HG03280 (cell line): ENCODE results near the gene ITPRID2.

Source experiments
- ATAC-seq: cut with Tn5 transposase; IDR thresholded peaks from one replicate; pipeline ENCODE4 v1.9.1; 2021; ENCODE audit warnings: mild to moderate bottlenecking, moderate library complexity; ENCODE audit not compliant: unreplicated experiment

Gene ITPRID2

GRCh38 chr2:181879295-181879694 lies 12.2 kb upstream of the ITPRID2 start:
- ATAC-seq = no peak

GRCh38 chr2:181882246-181883020 lies 9.1 kb upstream of the ITPRID2 start:
- no peak for ATAC-seq

DNA sequence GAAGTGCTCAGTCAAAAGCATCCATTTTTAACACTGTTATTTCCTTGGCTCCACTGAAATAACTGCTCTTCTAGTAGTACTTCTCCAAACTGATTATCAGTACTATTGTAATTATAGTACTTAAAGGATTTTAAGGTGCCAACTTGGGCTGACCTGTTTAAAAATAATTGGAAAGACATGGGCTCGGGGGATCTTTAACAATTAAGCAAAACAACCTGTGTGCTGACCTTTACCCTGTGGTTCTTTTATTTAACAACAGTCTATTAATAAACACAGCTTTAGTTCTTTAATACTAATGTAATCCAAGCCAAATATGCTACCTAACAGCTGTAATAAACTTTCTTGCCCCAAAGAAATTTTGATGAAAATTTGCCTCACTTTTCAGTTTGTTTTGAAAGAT lies 6.9 kb upstream of the ITPRID2 start:
- no peak for ATAC-seq

DNA sequence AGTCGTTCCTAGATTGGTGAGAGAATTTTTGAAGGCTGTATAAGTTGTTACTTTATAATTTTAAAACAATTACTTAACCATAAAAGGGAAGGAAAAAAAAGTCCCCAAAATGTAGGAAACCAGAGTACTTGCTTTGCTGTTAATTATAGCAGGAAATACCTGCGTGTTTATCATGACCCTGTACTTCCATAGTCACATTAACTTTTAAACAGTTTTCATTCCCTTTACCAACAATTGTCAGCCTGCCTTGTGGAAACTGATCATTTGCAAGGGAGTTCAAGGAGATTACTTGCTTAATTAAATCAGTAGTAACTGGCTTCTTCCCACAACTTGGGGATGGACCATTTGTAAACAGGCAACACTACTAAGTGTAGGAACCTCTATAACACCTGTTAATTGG lies 6.4 kb upstream of the ITPRID2 start:
- no peak for ATAC-seq

DNA sequence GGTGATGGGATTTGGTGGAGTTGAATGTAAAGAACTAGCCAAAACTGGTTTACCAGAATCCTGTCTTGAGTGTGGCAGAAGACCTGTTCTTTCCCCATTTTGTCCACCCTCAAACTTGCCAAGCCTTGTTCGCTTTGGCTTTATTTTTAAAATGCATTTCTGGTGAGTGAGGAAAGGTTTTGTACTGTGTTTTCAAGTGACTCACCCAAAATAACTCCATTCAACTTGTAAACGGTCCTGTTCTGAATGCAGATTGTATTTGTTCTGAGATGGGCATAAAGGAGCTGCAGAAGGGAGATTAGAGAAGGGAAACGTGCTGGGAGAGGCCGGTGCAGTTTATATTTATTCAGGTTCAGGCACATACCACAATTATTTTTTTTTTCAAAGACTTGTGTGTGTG lies 5.3 kb upstream of the ITPRID2 start:
- no peak for ATAC-seq

DNA sequence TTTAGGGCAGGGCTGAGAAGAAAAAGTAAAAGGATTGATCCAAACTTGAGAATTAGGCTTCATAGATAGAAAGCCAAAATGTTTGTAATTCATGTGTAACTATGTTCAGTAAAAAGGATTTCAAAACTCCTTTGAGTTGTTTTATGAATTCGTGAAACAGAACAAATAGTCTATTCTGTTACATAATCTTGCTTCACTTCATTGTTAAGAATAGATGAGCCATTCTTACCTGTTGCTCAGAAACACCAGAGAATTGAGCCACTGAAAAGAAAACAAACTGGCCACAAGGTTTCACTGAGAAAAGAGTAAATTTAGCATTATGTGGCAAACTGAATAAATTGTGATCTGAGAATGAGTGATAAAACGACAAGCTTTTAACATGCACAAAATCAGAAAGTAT lies 4.5 kb upstream of the ITPRID2 start:
- no peak for ATAC-seq

GRCh38 chr2:181889776-181890175 lies 1.8 kb upstream of the ITPRID2 start:
- ATAC-seq = no peak

- no peak for ATAC-seq
Observed at GRCh38 chr2:181890271-181890670, 1.3 kb upstream of the ITPRID2 start.

DNA sequence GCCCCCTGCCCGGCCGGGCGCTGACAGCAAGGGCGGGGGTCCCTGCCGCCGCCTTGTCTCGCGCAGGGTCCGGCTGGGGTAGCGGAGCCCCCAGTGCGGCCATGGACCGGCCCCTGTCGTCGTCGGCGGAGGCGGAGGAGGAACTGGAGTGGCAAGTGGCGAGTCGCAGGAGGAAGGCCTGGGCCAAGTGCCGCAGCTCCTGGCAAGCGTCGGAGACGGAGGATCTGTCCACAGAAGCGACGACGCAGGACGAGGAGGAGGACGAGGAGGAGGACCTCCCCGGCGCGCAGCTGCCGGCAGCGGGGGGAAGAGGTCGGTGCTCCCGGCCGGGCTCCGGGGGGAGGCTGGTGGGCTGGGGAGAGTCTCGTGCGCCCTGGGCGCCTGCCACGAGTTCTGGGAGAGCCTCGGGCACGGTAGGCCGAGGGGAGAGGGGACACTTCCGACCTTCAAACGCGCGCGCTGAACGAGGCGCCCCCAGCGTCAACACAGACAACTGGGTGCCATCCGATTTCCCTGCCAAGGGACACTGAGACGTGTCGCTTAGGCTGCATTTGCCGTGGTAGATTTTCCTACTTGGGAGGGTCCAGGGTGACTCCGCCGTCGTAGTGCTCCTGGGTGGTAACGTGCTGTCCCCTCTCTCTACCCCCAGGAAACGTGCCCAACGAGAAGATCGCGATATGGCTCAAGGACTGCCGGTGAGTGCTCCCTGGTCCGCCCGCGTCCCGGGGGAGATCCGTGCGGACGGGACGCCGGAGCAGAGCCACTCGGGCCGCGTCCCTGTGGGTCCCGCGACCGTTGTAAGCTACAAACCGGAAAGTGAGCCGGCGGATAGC lies 652 bp downstream of the ITPRID2 start:
- peak; percentile 56 for ATAC-seq

DNA sequence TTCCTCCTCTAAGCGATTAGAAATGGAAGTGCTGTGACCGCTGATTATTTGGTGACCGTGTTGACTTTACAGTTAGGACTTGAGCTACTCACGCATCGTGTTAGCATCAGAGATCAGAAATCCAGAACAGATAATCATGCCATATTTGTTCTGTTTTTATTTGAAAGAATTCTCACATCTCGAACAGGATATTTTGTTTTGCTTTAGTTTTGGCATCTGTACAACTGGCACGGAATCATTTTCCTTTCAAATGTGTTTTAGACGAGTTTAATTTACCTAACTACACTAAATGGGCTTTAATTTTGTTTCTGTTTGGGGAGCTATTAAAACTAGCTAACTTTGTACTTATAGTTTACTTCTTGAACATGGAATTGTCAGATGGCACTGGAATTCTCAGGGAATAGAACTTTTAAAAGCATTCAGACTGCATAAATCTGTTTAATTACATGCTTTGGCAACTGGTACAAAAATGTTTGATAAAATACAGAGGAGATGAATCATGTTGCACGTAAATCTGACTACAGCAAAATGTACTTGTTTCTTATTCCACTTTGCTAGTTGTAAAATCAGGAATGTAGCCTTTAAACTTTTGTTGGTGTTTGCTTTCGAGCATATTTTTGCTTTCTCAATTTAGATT lies 1.4 kb downstream of the ITPRID2 start:
- ATAC-seq = no peak

DNA sequence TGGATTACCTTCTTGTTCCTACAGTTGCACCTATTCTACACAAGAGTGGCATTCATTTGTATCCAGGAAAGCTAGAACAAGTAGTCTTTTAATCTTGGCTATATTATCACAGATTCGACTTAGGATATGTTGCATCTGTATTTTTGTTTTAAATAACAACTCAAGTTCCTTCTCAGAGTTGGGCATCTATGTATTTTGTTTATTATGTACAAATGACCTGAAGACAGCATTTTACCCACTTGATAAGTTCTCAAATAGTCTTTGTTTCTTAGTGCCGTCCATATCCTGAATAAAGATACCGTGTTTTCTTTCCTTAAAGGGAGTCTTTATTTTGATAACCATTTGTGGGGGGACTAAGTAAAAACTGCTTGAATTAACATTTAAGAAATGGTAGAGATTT lies 2.9 kb downstream of the ITPRID2 start:
- ATAC-seq = no peak

- no peak for ATAC-seq
Observed at GRCh38 chr2:181895818-181896217, 4.3 kb downstream of the ITPRID2 start.

GRCh38 chr2:181896286-181896685 lies 4.8 kb downstream of the ITPRID2 start:
- no peak for ATAC-seq

DNA sequence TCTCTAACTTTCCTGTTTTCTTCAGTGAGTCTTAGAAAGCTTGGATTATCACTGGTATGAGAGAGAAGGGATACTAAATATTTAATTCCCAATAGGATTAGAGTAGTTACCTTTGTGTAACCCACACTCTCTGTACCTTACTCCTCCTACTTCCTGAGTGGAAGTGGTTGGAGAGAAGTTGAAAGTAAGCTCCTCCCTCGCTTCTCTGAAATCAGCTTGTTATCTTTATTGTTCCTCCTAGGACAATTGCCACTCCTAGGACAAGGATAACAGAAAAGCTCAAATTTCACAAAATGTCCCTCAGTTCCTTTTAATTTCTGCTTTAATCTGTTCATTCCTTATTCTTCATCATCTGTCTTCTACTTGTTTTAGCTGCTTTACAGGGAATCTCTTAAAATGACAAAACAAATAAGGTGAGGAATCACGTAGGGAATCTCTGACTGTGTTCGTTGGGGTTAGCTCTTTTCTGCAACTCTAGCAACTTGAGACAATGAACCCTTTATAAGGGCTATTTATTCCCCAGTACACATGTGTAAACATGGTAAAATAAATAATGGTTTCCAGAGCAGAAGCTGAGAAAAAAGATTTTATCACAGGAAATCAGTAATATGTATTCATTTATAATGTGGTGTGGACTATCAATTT lies 8.6 kb downstream of the ITPRID2 start:
- no peak for ATAC-seq

- no peak for ATAC-seq
Observed at GRCh38 chr2:181902625-181903024, 11.1 kb downstream of the ITPRID2 start.

DNA sequence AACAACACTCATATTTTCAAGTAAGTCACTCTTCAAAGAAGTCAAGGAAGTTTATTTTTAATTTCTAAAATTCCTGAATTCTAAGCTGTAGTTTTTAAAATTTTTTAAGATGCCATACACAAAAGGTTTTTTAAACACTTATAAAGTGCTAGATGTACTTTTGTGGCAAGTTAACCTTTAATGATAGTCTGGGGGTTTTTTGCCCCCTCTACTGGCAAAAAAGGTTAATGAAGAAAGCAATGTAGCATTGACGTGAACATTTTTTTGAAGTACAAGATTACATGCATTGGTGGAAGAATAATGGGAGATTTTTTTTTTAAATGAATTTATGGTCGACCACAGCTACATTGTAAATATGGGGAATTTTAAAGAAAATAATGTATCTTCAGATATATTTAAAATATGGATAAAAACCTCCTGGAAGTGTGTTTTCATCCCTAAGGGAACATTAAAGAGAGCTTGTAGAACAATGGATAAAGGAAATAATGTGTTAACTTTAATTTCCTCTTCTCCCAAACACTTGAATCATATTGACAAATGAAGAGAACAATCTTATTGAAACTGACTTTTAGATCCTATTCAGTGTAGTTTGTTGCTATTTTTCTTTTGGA lies 12.6 kb downstream of the ITPRID2 start:
- ATAC-seq = peak; percentile 50

- peak; percentile 70 for ATAC-seq
Observed at GRCh38 chr2:181907057-181907456, 15.5 kb downstream of the ITPRID2 start.

GRCh38 chr2:181907635-181908034 lies 16.1 kb downstream of the ITPRID2 start:
- no peak for ATAC-seq

DNA sequence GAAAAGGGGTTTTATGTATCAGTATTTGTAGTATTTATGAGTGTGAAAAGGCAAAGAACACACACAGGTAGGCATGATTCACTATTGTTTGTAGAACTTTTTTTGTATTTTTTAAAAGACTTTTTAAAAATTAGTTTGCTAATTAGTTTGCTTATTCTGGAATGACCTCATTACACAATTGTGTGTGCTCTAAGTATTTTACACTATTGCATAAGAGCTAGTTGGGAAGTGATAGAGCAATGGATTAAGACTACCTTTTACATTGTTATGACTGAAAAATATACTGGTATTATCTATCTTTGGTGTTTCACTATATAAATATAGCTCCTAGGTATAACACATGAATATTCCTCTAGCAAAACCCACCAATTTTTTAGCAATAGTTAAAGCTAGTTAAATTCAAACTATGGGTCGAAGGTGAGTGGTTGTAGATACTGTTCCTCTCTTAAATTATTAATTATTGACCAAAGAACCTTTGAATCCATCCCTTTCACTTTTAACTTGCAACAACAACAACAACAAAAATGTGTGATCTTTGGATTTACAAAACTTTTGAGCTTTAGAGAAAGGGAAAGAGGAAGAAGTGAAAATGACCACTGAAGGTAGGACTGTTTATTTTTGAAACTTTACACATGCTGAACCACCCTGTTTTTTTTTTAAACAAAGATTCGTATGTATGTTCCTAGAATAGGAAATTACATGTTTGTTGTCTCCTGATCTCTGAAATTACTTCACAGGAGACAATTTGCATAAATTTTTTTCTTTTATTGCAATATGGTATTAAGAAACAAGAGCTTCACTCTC lies 18.7 kb downstream of the ITPRID2 start:
- no peak for ATAC-seq

GRCh38 chr2:181911830-181912229 lies 20.3 kb downstream of the ITPRID2 start:
- no peak for ATAC-seq
